HG03135 (cell line): Measurements from ENCODE around the gene MMP13.

Experiments
- ATAC-seq: cut with Tn5 transposase; IDR thresholded peaks from one replicate; pipeline ENCODE4 v1.9.1; 2021; ENCODE audit warnings: mild to moderate bottlenecking, moderate library complexity; ENCODE audit not compliant: unreplicated experiment

MMP13 gene

GRCh38 chr11:102936864-102937509, 18.5 kb downstream of the MMP13 start:
- no peak for ATAC-seq

- no peak for ATAC-seq
These were observed 20.0 kb downstream of the MMP13 start for GRCh38 chr11:102935514-102935913.

- ATAC-seq = no peak
These were observed 20.8 kb downstream of the MMP13 start for GRCh38 chr11:102934735-102935134.

- peak; percentile 58 for ATAC-seq
These were observed 21.9 kb downstream of the MMP13 start for GRCh38 chr11:102933627-102934026.

- no peak for ATAC-seq
These were observed 22.9 kb downstream of the MMP13 start for GRCh38 chr11:102932678-102933077.

GRCh38 chr11:102930451-102930850, 25.1 kb downstream of the MMP13 start:
- no peak for ATAC-seq

GRCh38 chr11:102929972-102930371, 25.6 kb downstream of the MMP13 start:
- no peak for ATAC-seq

- ATAC-seq = no peak
These were observed 26.4 kb downstream of the MMP13 start for GRCh38 chr11:102929166-102929565.

- ATAC-seq = no peak
These were observed 27.3 kb downstream of the MMP13 start for GRCh38 chr11:102928247-102928646.

GRCh38 chr11:102927624-102927990, 27.9 kb downstream of the MMP13 start:
- no peak for ATAC-seq

- no peak for ATAC-seq
These were observed 28.4 kb downstream of the MMP13 start for GRCh38 chr11:102926961-102927623.

- ATAC-seq = no peak
These were observed 29.0 kb downstream of the MMP13 start for GRCh38 chr11:102926517-102926916.

- no peak for ATAC-seq
These were observed 29.5 kb downstream of the MMP13 start for GRCh38 chr11:102925988-102926387.

GRCh38 chr11:102924851-102925380, 30.6 kb downstream of the MMP13 start:
- no peak for ATAC-seq

- ATAC-seq = no peak
These were observed 33.8 kb downstream of the MMP13 start for GRCh38 chr11:102921587-102922220.

- peak; percentile 91 for ATAC-seq
These were observed 35.3 kb downstream of the MMP13 start for GRCh38 chr11:102920118-102920684.

- no peak for ATAC-seq
These were observed 40.5 kb downstream of the MMP13 start for GRCh38 chr11:102915044-102915375.

- ATAC-seq = no peak
These were observed 41.1 kb downstream of the MMP13 start for GRCh38 chr11:102914238-102915043.

- ATAC-seq = no peak
These were observed 43.1 kb downstream of the MMP13 start for GRCh38 chr11:102912482-102912830.

GRCh38 chr11:102911758-102912481, 43.6 kb downstream of the MMP13 start:
- ATAC-seq = no peak
